Stimulated activated CD4-positive, alpha-beta T cell treated with anti-CD3 and anti-CD28 coated beads, Interleukin-4, amount 100 ng/mL, for 48 hours (primary cell): ENCODE measurements around the gene GSTA2.
"Not testable (repeated sequence)": the region's sequence is repeated elsewhere in the genome, so short reads cannot be mapped to it uniquely, and the experiment has no call there.

Experiments
- DNase-seq, 2 donors: peaks; one replicate each; pipeline ENCODE4 v3.0.0-alpha.2; 2020; ENCODE audit warnings: low read depth in 2 of 2

Gene GSTA2

GRCh38 chr6:52726193-52726542 is 37.1 kb downstream of the GSTA2 start:
- DNase-seq: no peak

DNA sequence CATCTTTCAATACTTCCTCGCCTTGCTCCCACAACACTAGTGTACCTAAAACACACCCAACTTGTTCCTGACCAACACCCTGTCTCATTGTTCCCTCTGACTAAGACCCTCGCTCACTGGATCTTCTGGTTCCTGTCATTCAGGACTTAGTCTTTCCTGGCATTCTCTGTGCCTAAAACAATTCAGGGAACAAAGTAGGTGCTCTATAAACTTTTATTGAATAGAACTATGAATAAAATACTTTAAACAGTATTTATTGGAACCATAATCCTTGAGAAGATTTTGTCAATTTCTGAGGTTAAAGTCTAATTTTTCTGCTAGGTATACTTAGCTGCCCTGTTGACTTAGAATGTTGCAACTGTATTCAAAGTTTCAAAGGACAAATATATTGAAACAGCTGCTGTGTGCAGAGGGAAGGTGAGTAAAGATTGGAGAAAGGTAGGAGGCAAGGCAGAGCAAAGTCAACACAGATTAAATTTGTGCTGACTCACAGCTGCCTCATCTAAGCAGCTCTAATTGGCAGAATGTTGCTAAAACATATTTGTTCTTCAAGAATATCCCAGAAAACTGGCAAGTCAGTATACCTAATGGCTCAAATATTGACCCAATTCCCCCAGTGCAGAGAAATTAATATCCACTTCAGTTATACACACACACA is 37.6 kb downstream of the GSTA2 start:
- DNase-seq: no peak

GRCh38 chr6:52725143-52725534 is 38.1 kb downstream of the GSTA2 start:
- no peak for DNase-seq

DNA sequence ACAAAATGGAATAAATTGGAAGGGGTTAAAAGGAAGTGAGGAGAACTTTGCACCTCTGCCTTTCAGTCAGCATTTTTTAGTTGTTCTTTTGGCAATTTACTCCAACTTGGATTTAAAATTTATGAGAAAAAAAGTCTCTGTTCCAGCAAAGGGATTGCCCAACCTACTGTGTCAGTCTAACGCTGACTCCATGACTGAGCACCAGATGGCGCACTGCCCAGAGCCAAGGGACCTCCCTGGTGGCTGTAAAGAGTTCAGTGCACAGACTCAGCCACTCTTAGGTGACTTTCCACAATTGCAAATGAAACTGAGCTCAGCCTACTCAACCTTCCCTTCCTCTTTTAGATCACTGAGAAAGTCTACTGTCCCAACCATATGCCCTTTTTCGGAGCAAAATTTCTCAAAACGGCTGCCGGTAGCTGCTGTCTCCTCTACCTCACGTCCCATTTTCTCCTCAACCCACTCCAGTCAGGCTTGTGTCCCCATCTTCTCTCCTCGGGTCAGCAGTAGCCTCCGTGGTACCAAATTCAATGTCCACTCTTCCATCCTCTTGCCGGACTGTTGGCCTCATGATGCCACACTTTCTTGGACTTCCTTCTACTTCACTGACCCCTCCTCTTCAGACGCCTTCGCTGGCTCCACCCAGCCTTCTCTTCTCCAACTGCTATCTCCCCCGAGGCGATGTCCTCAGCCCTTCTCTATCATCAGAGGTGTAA is 38.7 kb downstream of the GSTA2 start:
- DNase-seq: peak; percentile 43 to 56

DNA sequence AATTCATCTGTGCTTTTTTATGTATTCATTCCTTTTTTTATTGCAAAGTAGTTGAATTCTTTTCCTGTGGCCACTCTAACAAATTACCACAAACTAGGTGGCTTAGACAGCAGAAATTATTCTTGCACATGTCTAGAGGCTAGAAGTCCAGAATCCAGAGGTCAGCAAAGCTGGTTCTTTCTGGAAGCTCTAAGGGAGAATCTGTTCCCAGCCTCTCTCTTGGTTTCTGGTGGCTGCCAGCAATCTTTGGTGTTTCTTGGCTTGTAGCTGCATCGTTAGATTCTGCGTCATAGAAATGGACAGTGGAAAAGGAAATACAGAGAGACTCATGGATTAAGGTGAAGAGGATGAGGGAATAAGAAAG is 39.3 kb downstream of the GSTA2 start:
- no peak for DNase-seq

- no peak for DNase-seq
These were observed 43.0 kb downstream of the GSTA2 start for GRCh38 chr6:52720321-52720720.

DNA sequence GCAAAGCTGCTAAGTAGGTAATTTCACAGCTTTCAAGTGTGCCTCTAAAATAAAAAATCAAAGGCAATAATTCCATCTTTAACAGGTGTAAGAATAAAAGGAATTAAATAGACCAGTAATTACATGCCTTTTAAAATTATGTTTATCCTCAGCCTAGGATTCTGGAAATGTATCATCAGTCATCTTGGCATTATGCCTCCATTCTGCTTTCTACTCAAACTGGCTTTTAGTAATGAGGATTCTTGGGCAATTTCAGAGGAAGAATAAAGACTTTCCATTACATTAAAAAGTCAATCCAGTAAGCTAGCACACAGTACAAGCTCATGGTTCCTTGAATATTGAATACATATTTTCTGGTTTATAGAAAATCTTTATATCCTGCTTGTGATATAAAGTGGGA is 44.7 kb downstream of the GSTA2 start:
- no peak for DNase-seq

- DNase-seq: not testable (repeated sequence)
These were observed 48.5 kb downstream of the GSTA2 start for GRCh38 chr6:52714761-52715160.

DNA sequence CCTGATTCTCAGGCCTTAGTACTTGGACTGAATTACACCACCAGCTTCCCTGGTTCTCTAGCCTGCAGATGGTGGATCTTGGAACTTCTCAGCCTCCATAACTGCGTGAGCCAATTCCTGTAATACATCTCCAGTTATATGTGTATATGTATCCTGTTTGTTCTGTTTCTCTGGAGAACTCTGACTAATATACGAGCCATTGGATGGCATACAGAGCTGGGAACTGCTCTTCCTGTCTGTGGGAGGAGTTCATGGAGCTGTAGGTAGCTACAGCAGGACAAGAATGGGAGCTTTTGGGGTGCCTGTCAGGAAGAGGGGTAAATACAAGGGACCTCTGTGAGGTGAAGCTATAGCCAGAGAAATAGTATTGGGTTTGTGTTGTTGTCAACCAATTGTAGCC is 51.1 kb downstream of the GSTA2 start:
- DNase-seq: no peak

- no peak for DNase-seq
These were observed 55.2 kb downstream of the GSTA2 start for GRCh38 chr6:52707963-52708680.

GRCh38 chr6:52706001-52706400 is 57.3 kb downstream of the GSTA2 start:
- no peak for DNase-seq

GRCh38 chr6:52704781-52705502 is 58.3 kb downstream of the GSTA2 start:
- DNase-seq: not testable (repeated sequence)

- no peak for DNase-seq
These were observed 59.2 kb downstream of the GSTA2 start for GRCh38 chr6:52704060-52704459.
